IPS-NIHi7 (cell line): ENCODE results near the gene DCPS.
"Not testable (repeated sequence)": the region's sequence is repeated elsewhere in the genome, so short reads cannot be mapped to it uniquely, and the experiment has no call there.

ENCODE experiments used
- DNase-seq: peaks from one replicate; pipeline ENCODE4 v3.0.0; 2012; ENCODE audit warnings: mixed read lengths; ENCODE audit errors: extremely low spot score

DCPS gene

DNA sequence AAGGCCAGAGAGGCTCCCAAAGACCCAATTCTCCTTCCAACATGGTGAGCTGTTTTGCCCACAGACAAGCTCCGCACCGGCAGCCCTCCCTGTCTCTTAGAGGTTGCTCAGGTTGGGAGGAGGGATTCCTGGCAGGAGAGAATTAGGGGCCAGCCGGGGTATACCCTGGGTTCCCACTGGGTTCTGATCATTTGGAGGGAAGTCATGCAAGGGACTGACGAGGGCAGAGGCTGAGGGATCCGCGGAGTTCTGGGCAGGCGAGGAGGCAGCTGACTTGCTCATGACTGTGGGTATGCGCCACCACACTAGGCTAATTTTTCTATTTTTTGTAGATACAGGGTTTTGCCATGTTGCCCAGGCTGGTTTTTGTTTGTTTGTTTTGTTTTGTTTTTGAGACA is 56.2 kb downstream of the DCPS start:
- DNase-seq = no peak

- DNase-seq = no peak
Measured at GRCh38 chr11:126361400-126361799, 57.5 kb downstream of the DCPS start.

DNA sequence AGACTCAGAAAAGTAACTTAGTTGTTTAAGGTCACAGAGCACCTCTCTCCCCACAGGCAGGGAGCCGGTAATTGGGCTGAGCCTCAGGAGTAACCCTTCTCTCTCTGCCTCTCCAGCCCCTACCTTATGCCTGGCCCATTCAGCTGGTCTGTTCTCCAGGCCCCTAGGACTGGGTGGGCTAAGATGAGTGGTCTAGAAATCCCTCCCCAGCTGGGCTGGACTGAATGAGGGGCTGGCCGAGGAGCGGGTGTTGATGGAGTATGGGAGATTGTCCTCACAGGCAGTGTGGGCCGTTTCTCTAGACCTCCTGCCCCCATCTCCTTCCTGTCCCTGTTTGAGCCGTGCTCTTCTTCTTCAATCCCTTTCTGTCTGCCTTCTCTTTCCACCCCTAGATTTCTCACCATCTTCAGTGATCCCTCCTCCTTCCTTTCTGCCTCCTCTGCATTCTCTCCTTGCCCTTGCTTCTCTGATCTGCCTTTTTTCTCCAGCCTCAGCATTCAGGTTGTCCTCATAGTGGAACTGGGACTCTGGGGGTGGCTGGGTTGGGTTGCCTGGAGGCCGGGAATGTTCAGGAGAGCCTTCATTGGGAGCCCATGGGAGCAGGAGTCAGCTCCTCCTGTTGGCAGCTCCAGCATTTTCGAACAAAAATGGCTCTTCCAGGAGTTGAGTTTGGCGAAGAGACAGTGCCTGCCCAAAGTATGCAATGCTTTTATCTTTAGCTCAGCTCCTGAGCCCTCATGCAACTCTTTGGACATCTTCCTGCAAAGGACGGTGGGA is 59.2 kb downstream of the DCPS start:
- no peak for DNase-seq

DNA sequence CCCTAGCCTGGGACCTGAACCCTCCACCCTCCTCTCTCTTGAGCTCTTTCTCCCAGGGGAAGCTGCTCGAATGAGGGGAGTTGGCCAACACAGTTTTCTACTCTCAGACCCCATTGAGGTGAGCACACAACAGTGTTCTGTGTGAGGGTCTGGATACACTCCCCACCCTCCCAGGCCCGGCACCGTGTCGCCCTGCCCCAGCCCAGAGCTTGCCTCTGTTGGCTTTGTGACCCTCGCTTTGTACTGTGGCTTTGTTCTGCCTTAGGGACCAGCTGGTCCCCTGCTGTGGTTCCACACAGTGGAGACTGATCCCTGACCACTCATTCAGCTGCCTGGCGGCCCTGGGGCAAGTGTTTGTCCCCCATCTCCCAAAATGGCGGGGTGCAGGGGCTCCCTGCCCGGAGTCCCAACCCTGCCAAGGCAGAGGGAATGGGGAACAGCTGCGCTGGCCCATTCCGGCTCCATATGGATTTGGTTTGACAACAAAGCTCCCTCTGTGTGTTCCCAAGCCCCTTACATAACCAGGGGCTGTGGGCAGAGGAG is 59.9 kb downstream of the DCPS start:
- DNase-seq = no peak

GRCh38 chr11:126364735-126365134 is 60.9 kb downstream of the DCPS start:
- not testable (repeated sequence) for DNase-seq

DNA sequence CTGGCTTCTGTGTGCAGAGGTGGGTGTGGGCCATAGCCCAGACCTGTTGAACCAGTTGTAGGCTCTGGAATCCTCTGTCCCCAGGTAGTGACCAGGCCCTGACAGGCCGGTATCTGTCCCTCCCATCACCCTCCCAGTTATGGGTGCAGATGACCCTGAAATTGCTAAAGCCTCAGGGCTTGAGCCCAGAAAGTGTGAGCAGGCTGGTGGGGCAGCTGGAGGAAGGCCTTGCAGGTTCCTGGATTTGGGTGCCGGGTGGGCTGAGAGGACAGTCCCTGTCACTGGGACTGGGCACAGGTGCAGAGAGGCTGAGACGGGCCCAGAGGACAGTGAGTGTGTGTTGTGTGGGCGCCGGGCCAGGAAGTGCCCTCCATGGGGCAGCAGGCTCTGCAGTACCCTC is 61.6 kb downstream of the DCPS start:
- DNase-seq = not testable (repeated sequence)

DNA sequence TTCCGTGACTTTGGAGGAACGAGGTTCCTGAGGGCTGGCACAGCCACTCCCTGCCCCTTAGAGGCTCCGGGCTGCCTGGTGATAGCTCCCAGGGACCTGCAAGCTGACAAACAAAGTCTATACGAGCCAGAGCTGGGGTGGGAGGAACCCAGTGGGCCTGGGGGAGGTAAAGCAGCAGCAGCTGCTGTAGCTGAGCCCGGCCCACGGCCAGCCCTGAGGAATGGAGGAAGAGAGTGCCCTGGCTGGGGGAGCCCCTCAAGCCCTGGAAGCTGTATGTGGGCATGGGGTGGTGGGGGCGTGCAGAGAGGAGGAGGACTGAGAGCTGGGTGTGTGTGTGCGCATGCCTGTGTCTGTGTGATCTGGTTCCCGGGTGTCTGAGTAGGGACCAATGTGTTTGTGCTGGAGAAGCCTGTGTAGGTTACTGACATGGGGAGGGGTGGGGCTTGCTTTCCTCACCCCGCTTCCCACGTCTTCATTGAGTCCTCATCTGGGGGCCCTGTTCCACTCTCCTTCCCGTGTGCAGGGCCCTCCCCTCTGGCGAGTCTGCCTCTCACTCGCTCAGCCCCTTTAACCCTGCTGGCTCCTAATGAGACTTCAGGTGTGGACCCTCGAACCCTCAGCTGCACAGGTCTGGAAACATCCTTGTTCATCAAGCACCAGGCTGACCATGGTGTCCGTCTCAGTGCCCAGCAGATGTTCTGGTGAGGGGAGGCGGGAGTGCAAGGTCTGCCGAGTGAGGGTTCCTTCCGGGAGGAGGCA is 62.4 kb downstream of the DCPS start:
- DNase-seq = no peak

- DNase-seq = not testable (repeated sequence)
Measured at GRCh38 chr11:126366823-126367654, 63.2 kb downstream of the DCPS start.

GRCh38 chr11:126367806-126368205 is 63.9 kb downstream of the DCPS start:
- DNase-seq = not testable (repeated sequence)

- DNase-seq = not testable (repeated sequence)
Measured at GRCh38 chr11:126368336-126369119, 64.7 kb downstream of the DCPS start.

DNA sequence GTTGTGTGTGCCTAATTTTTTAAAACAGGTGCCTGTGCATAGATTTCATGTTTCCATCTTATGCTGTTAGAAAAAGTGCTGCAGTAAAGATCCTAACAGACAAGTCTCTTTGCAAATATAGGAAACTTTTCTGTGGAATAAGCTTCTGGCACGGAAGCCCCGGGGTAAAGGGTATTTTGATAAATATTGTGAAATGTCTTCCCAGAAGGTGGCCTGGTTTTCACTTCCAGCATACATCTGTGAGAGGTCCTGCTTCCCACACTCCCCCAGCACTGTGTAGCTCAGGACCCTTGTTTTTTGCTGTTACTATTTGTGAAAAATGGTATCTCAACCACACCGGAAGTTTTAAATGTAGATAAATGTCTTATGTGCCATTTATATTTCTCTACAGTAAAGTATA is 66.2 kb downstream of the DCPS start:
- no peak for DNase-seq

DNA sequence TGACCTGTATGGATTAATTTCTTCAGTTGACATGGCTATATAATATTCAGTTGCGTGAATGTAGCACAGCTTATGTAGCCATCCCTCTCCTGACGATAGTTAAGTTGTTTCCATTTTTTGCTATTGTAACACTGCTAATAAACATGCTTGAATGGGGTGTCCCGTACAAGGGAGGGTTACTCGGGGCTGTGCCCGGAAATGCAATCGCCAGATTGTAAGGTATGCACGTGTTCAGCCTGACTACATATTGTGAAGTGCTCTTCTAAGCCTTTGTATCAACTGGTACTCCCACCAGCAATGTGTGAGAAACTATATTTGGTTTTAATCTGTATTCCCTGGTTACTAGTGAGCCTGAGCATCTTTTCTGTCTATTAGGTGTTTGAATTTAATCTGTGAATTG is 67.7 kb downstream of the DCPS start:
- DNase-seq = no peak

DNA sequence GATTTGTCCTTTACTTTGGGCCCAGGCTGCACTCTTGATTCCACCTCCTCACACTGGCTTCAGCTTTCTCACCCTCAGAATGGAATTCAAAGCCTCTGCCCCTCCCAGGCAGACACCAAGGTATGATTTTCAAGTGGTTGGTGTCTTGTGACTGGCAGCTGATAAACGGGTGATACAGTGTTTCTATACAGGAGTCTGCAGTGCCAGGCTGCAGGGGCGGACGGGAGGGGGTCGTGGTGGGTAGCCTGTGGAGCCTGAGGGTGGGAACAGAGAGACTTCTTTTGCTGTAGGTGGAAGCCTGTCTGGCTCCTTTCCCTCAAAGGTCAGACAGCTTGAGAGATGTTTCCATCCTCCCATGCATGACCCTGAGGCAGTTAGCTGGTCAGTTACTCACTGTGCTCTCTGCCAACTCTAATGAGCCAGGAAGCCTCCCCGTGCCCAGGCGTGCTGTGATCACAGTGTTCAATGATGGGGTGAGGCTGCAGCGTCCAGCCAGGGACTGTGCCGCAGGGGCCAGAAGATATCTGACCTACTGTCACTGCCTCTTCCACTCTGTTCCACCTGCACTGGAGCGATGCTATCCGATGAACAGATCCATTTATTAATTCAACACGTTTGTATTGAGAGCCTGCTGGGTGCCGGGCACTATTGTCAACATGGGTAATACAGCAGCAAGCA is 69.7 kb downstream of the DCPS start:
- not testable (repeated sequence) for DNase-seq

GRCh38 chr11:126374562-126375300 is 70.9 kb downstream of the DCPS start:
- DNase-seq = not testable (repeated sequence)

DNA sequence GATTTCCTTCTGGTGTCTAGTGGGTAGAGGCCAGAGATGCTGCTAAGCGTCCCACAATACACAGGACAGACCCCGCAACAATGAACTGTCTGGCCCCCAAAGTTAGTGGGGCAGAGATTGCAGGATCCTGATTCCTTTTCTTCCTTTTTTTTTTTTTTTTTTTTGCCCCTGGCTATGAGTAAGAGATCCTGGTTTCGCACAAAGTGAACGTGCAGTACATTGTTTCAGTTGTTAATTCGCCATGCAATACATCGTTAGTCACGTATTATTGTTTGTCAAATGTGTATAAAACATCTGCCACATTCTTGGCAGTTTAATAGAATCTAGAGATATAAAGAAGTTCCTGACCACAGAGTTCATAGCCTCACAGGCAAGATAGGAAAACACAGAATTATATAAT is 71.9 kb downstream of the DCPS start:
- no peak for DNase-seq

- DNase-seq = no peak
Measured at GRCh38 chr11:126378763-126379162, 74.9 kb downstream of the DCPS start.

GRCh38 chr11:126380909-126381308 is 77.0 kb downstream of the DCPS start:
- DNase-seq = no peak

DNA sequence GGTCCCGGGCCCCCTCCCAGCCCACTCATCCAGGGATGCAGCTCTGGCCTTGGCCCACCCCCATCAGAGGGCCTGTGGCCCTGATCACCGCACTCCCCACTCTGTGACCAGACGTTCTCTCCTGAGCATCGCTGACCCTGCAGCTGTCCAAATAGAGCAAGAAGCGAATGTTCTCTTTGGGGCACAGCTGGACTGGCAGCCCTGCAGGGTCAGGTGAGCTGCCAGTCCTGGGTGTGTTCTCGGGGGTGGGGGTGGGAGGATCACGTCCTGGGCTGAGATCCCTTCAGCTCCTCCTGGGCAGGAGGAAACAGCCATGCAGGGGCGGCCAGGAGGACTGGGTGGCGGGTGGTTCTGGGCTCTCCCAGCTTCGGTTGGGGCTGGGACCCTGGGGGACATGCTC is 78.1 kb downstream of the DCPS start:
- DNase-seq = not testable (repeated sequence)

GRCh38 chr11:126382641-126383040 is 78.8 kb downstream of the DCPS start:
- DNase-seq = not testable (repeated sequence)
